GM12878 (cell line): ENCODE data around the gene DYNC1H1. TPM values are rescaled to one million over a fixed set of nuclear protein-coding genes. Genes with fewer than 3 reads are reported as not detected.

Source experiments
- ATAC-seq: fragments of 200-7000 bp; cut with Tn5 transposase; 3 replicates; pipeline ENCODE4 v1.9.1; 2020; ENCODE audit warnings: mild to moderate bottlenecking, moderate library complexity
- BruUV-seq: library from RNA; stranded (reverse); fragments of 400-500 nt; replicated peaks from 2 replicates; lab custom pipeline; 2021; lab: Mats Ljungman, UMichigan
- CTCF ChIA-PET: fragments of 300-600 bp; sonication (Branson Sonifier 250); formaldehyde crosslinking; extraction: SDS; loops from one replicate; lab custom pipeline; 2021; ENCODE audit warnings: inconsistent platforms; lab: Yijun Ruan, JAX
- POLR2A ChIA-PET: fragments of 350-600 bp; formaldehyde crosslinking; extraction: SDS; loops from one replicate; lab custom pipeline; 2021; ENCODE audit warnings: inconsistent platforms; lab: Charles Lee
- RAD21 ChIA-PET: fragments of 300-600 bp; sonication (Branson Sonifier 250); formaldehyde crosslinking; loops from one replicate; lab custom pipeline; 2023; ENCODE audit warnings: antibody characterized with exemption; ENCODE audit not compliant: unreplicated experiment; lab: Charles Lee
- SMC1A ChIA-PET: fragments of 300-600 bp; sonication (Branson Sonifier 250); formaldehyde crosslinking; loops from one replicate; lab custom pipeline; 2023; ENCODE audit not compliant: unreplicated experiment, uncharacterized antibody; lab: Charles Lee
- DNase-seq: peaks from one replicate; pipeline ENCODE4 v3.0.0-alpha.2; 2011; ENCODE audit warnings: low read depth, low spot score
- FAIRE-seq: peaks from 3 replicates; lab custom pipeline; 2011; peaks lifted over from hg19 to GRCh38; lab: Jason Lieb, UNC
- H2AFZ ChIP-seq: 2 replicates; pipeline ENCODE4 v1.6.0; 2011; ENCODE audit warnings: low read depth, low read length, control low read depth; ENCODE audit not compliant: control insufficient read depth
- H3K27ac ChIP-seq: 2 replicates; pipeline ENCODE4 v1.5.1; 2011; ENCODE audit warnings: control low read depth; ENCODE audit not compliant: control insufficient read depth, insufficient read depth
- H3K27me3 ChIP-seq, 2 experiments: replicated peaks in 1 of 2; 2 replicates each; pipeline versions ENCODE4 v1.6.0 to v1.6.1; 2011; ENCODE audit warnings: low read length in 1 of 2; ENCODE audit not compliant: control insufficient read depth in 2 of 2, insufficient read depth in 2 of 2
- H3K36me3 ChIP-seq, 2 experiments: 2 replicates each; pipeline ENCODE4 v1.5.1; 2011; ENCODE audit warnings: low read length in 1 of 2; ENCODE audit not compliant: control insufficient read depth in 2 of 2, insufficient read depth in 2 of 2
- H3K4me1 ChIP-seq: 2 replicates; pipeline ENCODE4 v1.6.1; 2011; ENCODE audit warnings: mild to moderate bottlenecking, low read length, moderate library complexity, mixed read lengths; ENCODE audit not compliant: control insufficient read depth, insufficient read depth
- H3K4me2 ChIP-seq: 2 replicates; pipeline ENCODE4 v1.6.0; 2011; ENCODE audit warnings: control low read depth; ENCODE audit not compliant: control insufficient read depth, insufficient read depth
- H3K4me3 ChIP-seq: fragments of 200-600 bp; sonication (generic); 2 replicates; pipeline ENCODE4 v1.5.1; 2016
- H3K79me2 ChIP-seq: 2 replicates; pipeline ENCODE4 v1.6.0; 2011; ENCODE audit warnings: low read length; ENCODE audit not compliant: control insufficient read depth, insufficient read depth
- H3K9ac ChIP-seq: 2 replicates; pipeline ENCODE4 v1.8.0; 2011; ENCODE audit warnings: low read length, control low read depth, mixed read lengths; ENCODE audit not compliant: control insufficient read depth, insufficient read depth
- H3K9me3 ChIP-seq: replicated peaks from 3 replicates; pipeline ENCODE4 v1.5.1; 2011; ENCODE audit warnings: mild to moderate bottlenecking, low read length; ENCODE audit not compliant: control insufficient read depth, insufficient read depth
- H4K20me1 ChIP-seq: 2 replicates; pipeline ENCODE4 v1.6.0; 2011; ENCODE audit not compliant: control insufficient read depth, insufficient read depth
- CEBPZ ChIP-seq: fragments of 150-350 bp; IDR thresholded peaks from 2 replicates; pipeline ENCODE4 v1.6.1; 2016; ENCODE audit warnings: low read depth, low read length
- ELK1 ChIP-seq: IDR thresholded peaks from 2 replicates; pipeline ENCODE4 v1.6.1; 2012; ENCODE audit warnings: low read depth, low read length, improper control_type of control experiment
- GATAD2B ChIP-seq: fragments of 450-650 bp; conservative IDR thresholded peaks from 2 replicates; pipeline ENCODE4 v1.6.1; 2017; ENCODE audit warnings: low read depth, mild to moderate bottlenecking, moderate library complexity
- HSF1 ChIP-seq: fragments of 150-350 bp; IDR thresholded peaks from 2 replicates; pipeline ENCODE4 v1.6.1; 2014; ENCODE audit warnings: mild to moderate bottlenecking, low read depth, low read length
- WGBS: methylation state at CpG from one replicate; pipeline ENCODE4 v1.1.6; 2016; ENCODE audit warnings: low lambda C conversion rate; ENCODE audit not compliant: insufficient replicate concordance, insufficient coverage; ENCODE audit errors: missing lambda C conversion rate; 5-methylcytosine and 5-hydroxymethylcytosine counted together
- in situ Hi-C: fragments of 300-500 bp; cut with MboI; formaldehyde crosslinking; loops from 9 replicates; pipeline ENCODE4 v1.14.3; 2018; ENCODE audit warnings: mixed read lengths
- intact Hi-C: fragments of 100-400 bp; cut with micrococcal nuclease; formaldehyde crosslinking; loops from one replicate; pipeline ENCODE4 v1.14.2; 2022; ENCODE audit not compliant: unreplicated experiment
- polyA plus RNA-seq, 11 experiments: library from polyadenylated mRNA; depleted of rRNA in 4 of 11; unstranded in 6 of 11; stranded (reverse) in 5 of 11; fragments of >200 nt; fragmentation: Nextera tagmentation in 4 of 11; fragmentation: Illumina TruSeq in 1 of 11; extraction: Ambion mirVana in 4 of 11; extraction: Trizol in 1 of 11; gene quantifications; 1 replicate in 1 of 11; 2 replicates in 10 of 11; pipeline versions ENCODE4 v1.2.1 to v1.2.3, GENCODE V29; 2011 to 2016; ENCODE audit warnings: inconsistent platforms in 2 of 11, missing spikeins in 2 of 11, low read depth in 1 of 11
- total RNA-seq, 4 experiments: library from RNA; depleted of rRNA in 3 of 4; stranded (reverse); fragments of >200 nt in 3 of 4; fragmentation: Illumina TruSeq in 1 of 4; extraction: Trizol in 1 of 4; gene quantifications; 2 replicates each; pipeline versions ENCODE4 v1.2.1 to v1.2.3, GENCODE V29; 2013 to 2021
- TF ChIP-seq, protein P1 (sequence below): fragments of 450-650 bp; IDR thresholded peaks from 2 replicates; pipeline ENCODE4 v1.6.1; 2018; ENCODE audit warnings: borderline replicate concordance, mild to moderate bottlenecking; ENCODE audit not compliant: partially characterized antibody
- TF ChIP-seq, protein P2 (sequence below): fragments of 450-650 bp; formaldehyde crosslinking; IDR thresholded peaks from 2 replicates; pipeline ENCODE4 v1.5.0; 2022; ENCODE audit warnings: mild to moderate bottlenecking, missing genetic modification characterization
- TF ChIP-seq, protein P3 (sequence below): fragments of 450-650 bp; IDR thresholded peaks from 2 replicates; pipeline ENCODE4 v1.6.1; 2017; ENCODE audit warnings: antibody characterized with exemption, mild to moderate bottlenecking, moderate library complexity

The DYNC1H1 gene
- total and polyA plus RNA-seq, 10 of the 15 experiments (the other 5 are each of a cell fraction or from before 2014, with no cell fraction given) = 38.4 to 291 (median 111) TPM

DNA sequence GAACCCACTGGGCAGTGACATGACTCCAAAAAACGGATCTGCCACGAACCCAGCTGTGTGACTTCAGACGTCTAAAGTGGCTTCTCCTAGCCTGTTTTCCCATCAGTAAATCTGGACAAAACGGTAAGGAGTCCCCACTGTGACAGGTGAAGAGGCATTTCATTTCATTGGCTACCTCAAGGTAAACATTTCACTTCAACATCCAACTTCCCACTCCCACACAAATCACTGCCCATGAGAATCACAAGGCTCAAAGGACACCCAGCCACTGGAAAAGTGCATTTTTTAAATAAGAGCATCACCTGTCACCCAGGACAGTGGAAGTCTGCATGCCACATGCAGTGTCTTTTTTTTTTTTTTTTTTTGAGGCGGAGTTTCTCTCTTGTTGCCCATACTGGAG lies 94.6 kb downstream of the DYNC1H1 start:
- H2AFZ ChIP-seq = no peak overlapping the region
- no peaks in the 10 kb centered on the region for H3K36me3 ChIP-seq
- ChIA-PET CTCF (interaction anchor here (0.7 to 2.1 kb wide), 2 partner anchors 37 to 137 kb away, joined by 4 to 7 read pairs; no protein-coding TSS in a partner anchor), POLR2A (no interaction called here), RAD21 (no interaction called here), SMC1A (no interaction called here)
- no peak overlapping the region for H3K9ac ChIP-seq
- no peak overlapping the region for H3K4me2 ChIP-seq
- FAIRE-seq = no peak
- H3K4me1 ChIP-seq = no peaks in the 10 kb centered on the region
- ATAC-seq = no peak
- 0% methylated on average over 4 of the region's 5 CpGs for WGBS
- H3K27me3 ChIP-seq = no peaks in the 10 kb centered on the region
- intact Hi-C loops = no loop called here
- no peak overlapping the region for H3K4me3 ChIP-seq
- no TSS peak for BruUV-seq
- H3K79me2 ChIP-seq = no peaks in the 10 kb centered on the region
- H4K20me1 ChIP-seq = no peaks in the 10 kb centered on the region
- DNase-seq = no peak
- no peak overlapping the region for H3K27ac ChIP-seq
- no peaks in the 10 kb centered on the region for H3K9me3 ChIP-seq
- in situ Hi-C loops = no loop called here
- TF ChIP-seq, protein P1, sequence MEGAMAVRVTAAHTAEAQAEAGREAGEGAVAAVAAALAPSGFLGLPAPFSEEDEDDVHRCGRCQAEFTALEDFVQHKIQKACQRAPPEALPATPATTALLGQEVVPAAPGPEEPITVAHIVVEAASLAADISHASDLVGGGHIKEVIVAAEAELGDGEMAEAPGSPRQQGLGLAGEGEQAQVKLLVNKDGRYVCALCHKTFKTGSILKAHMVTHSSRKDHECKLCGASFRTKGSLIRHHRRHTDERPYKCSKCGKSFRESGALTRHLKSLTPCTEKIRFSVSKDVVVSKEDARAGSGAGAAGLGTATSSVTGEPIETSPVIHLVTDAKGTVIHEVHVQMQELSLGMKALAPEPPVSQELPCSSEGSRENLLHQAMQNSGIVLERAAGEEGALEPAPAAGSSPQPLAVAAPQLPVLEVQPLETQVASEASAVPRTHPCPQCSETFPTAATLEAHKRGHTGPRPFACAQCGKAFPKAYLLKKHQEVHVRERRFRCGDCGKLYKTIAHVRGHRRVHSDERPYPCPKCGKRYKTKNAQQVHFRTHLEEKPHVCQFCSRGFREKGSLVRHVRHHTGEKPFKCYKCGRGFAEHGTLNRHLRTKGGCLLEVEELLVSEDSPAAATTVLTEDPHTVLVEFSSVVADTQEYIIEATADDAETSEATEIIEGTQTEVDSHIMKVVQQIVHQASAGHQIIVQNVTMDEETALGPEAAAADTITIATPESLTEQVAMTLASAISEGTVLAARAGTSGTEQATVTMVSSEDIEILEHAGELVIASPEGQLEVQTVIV = no peak
- no peak for TF ChIP-seq HSF1
- no peak for TF ChIP-seq CEBPZ
- TF ChIP-seq, protein P2, sequence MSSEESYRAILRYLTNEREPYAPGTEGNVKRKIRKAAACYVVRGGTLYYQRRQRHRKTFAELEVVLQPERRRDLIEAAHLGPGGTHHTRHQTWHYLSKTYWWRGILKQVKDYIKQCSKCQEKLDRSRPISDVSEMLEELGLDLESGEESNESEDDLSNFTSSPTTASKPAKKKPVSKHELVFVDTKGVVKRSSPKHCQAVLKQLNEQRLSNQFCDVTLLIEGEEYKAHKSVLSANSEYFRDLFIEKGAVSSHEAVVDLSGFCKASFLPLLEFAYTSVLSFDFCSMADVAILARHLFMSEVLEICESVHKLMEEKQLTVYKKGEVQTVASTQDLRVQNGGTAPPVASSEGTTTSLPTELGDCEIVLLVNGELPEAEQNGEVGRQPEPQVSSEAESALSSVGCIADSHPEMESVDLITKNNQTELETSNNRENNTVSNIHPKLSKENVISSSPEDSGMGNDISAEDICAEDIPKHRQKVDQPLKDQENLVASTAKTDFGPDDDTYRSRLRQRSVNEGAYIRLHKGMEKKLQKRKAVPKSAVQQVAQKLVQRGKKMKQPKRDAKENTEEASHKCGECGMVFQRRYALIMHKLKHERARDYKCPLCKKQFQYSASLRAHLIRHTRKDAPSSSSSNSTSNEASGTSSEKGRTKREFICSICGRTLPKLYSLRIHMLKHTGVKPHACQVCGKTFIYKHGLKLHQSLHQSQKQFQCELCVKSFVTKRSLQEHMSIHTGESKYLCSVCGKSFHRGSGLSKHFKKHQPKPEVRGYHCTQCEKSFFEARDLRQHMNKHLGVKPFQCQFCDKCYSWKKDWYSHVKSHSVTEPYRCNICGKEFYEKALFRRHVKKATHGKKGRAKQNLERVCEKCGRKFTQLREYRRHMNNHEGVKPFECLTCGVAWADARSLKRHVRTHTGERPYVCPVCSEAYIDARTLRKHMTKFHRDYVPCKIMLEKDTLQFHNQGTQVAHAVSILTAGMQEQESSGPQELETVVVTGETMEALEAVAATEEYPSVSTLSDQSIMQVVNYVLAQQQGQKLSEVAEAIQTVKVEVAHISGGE (CRISPR knock-in tag) = no peak
- TF ChIP-seq GATAD2B = no peak
- TF ChIP-seq ELK1 = no peak
- TF ChIP-seq, protein P3, sequence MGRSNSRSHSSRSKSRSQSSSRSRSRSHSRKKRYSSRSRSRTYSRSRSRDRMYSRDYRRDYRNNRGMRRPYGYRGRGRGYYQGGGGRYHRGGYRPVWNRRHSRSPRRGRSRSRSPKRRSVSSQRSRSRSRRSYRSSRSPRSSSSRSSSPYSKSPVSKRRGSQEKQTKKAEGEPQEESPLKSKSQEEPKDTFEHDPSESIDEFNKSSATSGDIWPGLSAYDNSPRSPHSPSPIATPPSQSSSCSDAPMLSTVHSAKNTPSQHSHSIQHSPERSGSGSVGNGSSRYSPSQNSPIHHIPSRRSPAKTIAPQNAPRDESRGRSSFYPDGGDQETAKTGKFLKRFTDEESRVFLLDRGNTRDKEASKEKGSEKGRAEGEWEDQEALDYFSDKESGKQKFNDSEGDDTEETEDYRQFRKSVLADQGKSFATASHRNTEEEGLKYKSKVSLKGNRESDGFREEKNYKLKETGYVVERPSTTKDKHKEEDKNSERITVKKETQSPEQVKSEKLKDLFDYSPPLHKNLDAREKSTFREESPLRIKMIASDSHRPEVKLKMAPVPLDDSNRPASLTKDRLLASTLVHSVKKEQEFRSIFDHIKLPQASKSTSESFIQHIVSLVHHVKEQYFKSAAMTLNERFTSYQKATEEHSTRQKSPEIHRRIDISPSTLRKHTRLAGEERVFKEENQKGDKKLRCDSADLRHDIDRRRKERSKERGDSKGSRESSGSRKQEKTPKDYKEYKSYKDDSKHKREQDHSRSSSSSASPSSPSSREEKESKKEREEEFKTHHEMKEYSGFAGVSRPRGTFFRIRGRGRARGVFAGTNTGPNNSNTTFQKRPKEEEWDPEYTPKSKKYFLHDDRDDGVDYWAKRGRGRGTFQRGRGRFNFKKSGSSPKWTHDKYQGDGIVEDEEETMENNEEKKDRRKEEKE = no peak
